ENCODE results near the gene SPARCL1. TPM values are rescaled to one million over a fixed set of nuclear protein-coding genes. Genes with fewer than 3 reads are reported as not detected.
"Not testable (repeated sequence)": the region's sequence is repeated elsewhere in the genome, so short reads cannot be mapped to it uniquely, and the experiment has no call there.

Gene SPARCL1
- polyA plus RNA-seq, 1 donor (not counting 4 experiments of a cell fraction or from before 2014, with no cell fraction given) = not detected

DNA sequence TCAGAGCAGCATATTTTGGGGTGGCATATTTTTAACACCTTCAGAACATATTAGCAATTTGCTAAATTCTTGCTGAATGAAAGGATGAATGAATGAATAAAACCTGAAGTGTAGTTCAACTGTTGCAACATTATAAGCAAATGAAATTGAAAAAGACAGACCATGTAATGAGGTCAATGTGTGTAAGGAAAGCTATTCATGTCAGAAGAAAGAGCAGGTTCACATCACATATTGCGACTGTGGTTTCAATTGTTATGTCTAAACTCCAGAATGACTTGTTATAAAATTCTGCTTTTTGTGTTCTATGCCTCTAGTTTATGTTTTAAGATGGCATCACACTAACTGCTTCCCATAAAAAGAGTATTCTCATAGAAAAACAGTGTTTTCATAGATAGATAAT lies 46.2 kb upstream of the SPARCL1 start:
- Histone ChIP-seq H3K4me1 (ENCODE audit: control insufficient read depth, extremely low read depth, insufficient read depth, low read length) (no peaks in the 10 kb centered on the region), H3K27me3 (ENCODE audit: control insufficient read depth, extremely low read depth, insufficient read depth, low read length) (no peaks in the 10 kb centered on the region), H3K27ac (ENCODE audit: control insufficient read depth, insufficient read depth, low read length) (no peak overlapping the region), H3K4me3 (ENCODE audit: control insufficient read depth in 2 of 3, extremely low read depth in 1 of 3, insufficient read depth in 2 of 3, low read depth in 1 of 3, low read length in 3 of 3) (no peak overlapping the region), H3K9me1 (ENCODE audit: control insufficient read depth, extremely low read depth, insufficient read depth, low read length) (no peaks in the 10 kb centered on the region), H2AFZ (ENCODE audit: control insufficient read depth, low read length) (no peak overlapping the region), H3K4me2 (ENCODE audit: control insufficient read depth, extremely low read depth, insufficient read depth, low read depth, low read length) (no peak overlapping the region), H3K36me3 (ENCODE audit: control insufficient read depth in 2 of 2, extremely low read depth in 1 of 2, insufficient read depth in 2 of 2, low read length in 2 of 2) (no peaks in the 10 kb centered on the region), H4K20me1 (ENCODE audit: control insufficient read depth, extremely low read depth, insufficient read depth, low read length) (no peaks in the 10 kb centered on the region), H3K9ac (ENCODE audit: control insufficient read depth, extremely low read depth, insufficient read depth, low read length) (no peak overlapping the region), H3K79me2 (ENCODE audit: control insufficient read depth, insufficient read depth, low read length) (no peaks in the 10 kb centered on the region), H3K9me3 (ENCODE audit: control insufficient read depth, low read depth, low read length) (no peaks in the 10 kb centered on the region)
- no peak for FAIRE-seq
- TF ChIP-seq, protein P1, sequence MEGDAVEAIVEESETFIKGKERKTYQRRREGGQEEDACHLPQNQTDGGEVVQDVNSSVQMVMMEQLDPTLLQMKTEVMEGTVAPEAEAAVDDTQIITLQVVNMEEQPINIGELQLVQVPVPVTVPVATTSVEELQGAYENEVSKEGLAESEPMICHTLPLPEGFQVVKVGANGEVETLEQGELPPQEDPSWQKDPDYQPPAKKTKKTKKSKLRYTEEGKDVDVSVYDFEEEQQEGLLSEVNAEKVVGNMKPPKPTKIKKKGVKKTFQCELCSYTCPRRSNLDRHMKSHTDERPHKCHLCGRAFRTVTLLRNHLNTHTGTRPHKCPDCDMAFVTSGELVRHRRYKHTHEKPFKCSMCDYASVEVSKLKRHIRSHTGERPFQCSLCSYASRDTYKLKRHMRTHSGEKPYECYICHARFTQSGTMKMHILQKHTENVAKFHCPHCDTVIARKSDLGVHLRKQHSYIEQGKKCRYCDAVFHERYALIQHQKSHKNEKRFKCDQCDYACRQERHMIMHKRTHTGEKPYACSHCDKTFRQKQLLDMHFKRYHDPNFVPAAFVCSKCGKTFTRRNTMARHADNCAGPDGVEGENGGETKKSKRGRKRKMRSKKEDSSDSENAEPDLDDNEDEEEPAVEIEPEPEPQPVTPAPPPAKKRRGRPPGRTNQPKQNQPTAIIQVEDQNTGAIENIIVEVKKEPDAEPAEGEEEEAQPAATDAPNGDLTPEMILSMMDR (optimal IDR thresholded peaks at IDR 0.05 in 1 of 3, IDR thresholded peaks at IDR 0.05 in 1 of 3, conservative IDR thresholded peaks at IDR 0.05 in 1 of 3; ENCODE audit: extremely low read depth in 1 of 3, insufficient read depth in 2 of 3, low read length in 3 of 3) = no peak
- no peak for TF ChIP-seq EZH2 (IDR thresholded peaks at IDR 0.05; ENCODE audit: low read length)
- DNase-seq (ENCODE audit: low read depth, low spot score) = no peak
- dilution Hi-C loops (cut with MboI; ENCODE audit: extremely low pct_ligation_motif_present, low sequenced_read_pairs) = no loop called here

DNA sequence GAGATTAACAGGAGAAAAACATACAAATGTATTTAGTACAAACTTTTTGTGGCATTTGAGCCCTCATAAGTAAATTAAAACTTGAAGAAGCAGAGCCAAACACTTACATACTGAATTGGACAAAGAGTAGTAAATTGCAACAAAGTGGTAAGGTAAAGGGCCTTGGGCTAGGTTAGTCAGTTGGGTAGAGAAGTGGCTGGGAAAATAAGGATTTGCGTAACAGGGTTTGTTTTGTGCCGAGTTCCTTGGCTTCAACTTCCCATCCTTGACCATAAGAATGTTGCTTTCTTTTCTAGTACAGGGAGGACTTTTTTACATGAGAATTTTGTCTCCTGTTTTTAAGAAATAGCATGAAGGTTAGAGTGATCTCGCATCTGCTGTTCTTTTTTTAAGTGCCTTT lies 45.8 kb upstream of the SPARCL1 start:
- no peak overlapping the region for H2AFZ ChIP-seq (ENCODE audit: control insufficient read depth, low read length)
- no peaks in the 10 kb centered on the region for H3K9me3 ChIP-seq (ENCODE audit: control insufficient read depth, low read depth, low read length)
- no peak overlapping the region for H3K9ac ChIP-seq (ENCODE audit: control insufficient read depth, extremely low read depth, insufficient read depth, low read length)
- TF ChIP-seq, protein P1 (optimal IDR thresholded peaks at IDR 0.05 in 1 of 3, IDR thresholded peaks at IDR 0.05 in 1 of 3, conservative IDR thresholded peaks at IDR 0.05 in 1 of 3; ENCODE audit: extremely low read depth in 1 of 3, insufficient read depth in 2 of 3, low read length in 3 of 3) = no peak
- TF ChIP-seq EZH2 (IDR thresholded peaks at IDR 0.05; ENCODE audit: low read length) = no peak
- no peak overlapping the region for H3K27ac ChIP-seq (ENCODE audit: control insufficient read depth, insufficient read depth, low read length)
- H3K36me3 ChIP-seq (ENCODE audit: control insufficient read depth in 2 of 2, extremely low read depth in 1 of 2, insufficient read depth in 2 of 2, low read length in 2 of 2) = no peaks in the 10 kb centered on the region
- dilution Hi-C loops (cut with MboI; ENCODE audit: extremely low pct_ligation_motif_present, low sequenced_read_pairs) = no loop called here
- H3K27me3 ChIP-seq (ENCODE audit: control insufficient read depth, extremely low read depth, insufficient read depth, low read length) = no peaks in the 10 kb centered on the region
- H3K4me2 ChIP-seq (ENCODE audit: control insufficient read depth, extremely low read depth, insufficient read depth, low read depth, low read length) = no peak overlapping the region
- no peaks in the 10 kb centered on the region for H4K20me1 ChIP-seq (ENCODE audit: control insufficient read depth, extremely low read depth, insufficient read depth, low read length)
- FAIRE-seq (no peak), DNase-seq (ENCODE audit: low read depth, low spot score) (no peak)
- no peak overlapping the region for H3K4me3 ChIP-seq (ENCODE audit: control insufficient read depth in 2 of 3, extremely low read depth in 1 of 3, insufficient read depth in 2 of 3, low read depth in 1 of 3, low read length in 3 of 3)
- no peaks in the 10 kb centered on the region for H3K4me1 ChIP-seq (ENCODE audit: control insufficient read depth, extremely low read depth, insufficient read depth, low read length)
- no peaks in the 10 kb centered on the region for H3K9me1 ChIP-seq (ENCODE audit: control insufficient read depth, extremely low read depth, insufficient read depth, low read length)
- H3K79me2 ChIP-seq (ENCODE audit: control insufficient read depth, insufficient read depth, low read length) = no peaks in the 10 kb centered on the region

DNA sequence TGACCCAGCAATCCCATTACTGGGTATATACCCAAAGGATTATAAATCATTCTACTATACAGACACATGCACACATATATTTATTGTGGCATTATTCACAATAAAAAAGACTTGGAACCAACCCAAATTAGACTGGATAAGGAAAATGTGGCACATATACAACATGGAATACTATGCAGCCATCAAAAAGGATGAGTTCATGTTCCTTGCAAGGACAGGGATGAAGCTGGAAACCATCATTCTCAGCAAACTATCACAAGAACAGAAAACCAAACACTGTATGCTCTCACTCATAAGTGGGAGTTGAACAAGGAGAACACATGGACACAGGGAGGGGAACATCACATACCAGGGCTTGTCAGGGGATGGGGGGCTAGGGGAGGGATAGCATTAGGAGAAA lies 45.2 kb upstream of the SPARCL1 start:
- dilution Hi-C loops (cut with MboI; ENCODE audit: extremely low pct_ligation_motif_present, low sequenced_read_pairs); H2AFZ ChIP-seq (ENCODE audit: control insufficient read depth, low read length); H3K9me3 ChIP-seq (ENCODE audit: control insufficient read depth, low read depth, low read length); H3K9ac ChIP-seq (ENCODE audit: control insufficient read depth, extremely low read depth, insufficient read depth, low read length); H3K27me3 ChIP-seq (ENCODE audit: control insufficient read depth, extremely low read depth, insufficient read depth, low read length); H3K4me3 ChIP-seq (ENCODE audit: control insufficient read depth in 2 of 3, extremely low read depth in 1 of 3, insufficient read depth in 2 of 3, low read depth in 1 of 3, low read length in 3 of 3); DNase-seq (ENCODE audit: low read depth, low spot score); H3K36me3 ChIP-seq (ENCODE audit: control insufficient read depth in 2 of 2, extremely low read depth in 1 of 2, insufficient read depth in 2 of 2, low read length in 2 of 2); H3K79me2 ChIP-seq (ENCODE audit: control insufficient read depth, insufficient read depth, low read length); H4K20me1 ChIP-seq (ENCODE audit: control insufficient read depth, extremely low read depth, insufficient read depth, low read length); H3K27ac ChIP-seq (ENCODE audit: control insufficient read depth, insufficient read depth, low read length); FAIRE-seq; H3K4me1 ChIP-seq (ENCODE audit: control insufficient read depth, extremely low read depth, insufficient read depth, low read length); H3K4me2 ChIP-seq (ENCODE audit: control insufficient read depth, extremely low read depth, insufficient read depth, low read depth, low read length); H3K9me1 ChIP-seq (ENCODE audit: control insufficient read depth, extremely low read depth, insufficient read depth, low read length): not testable (repeated sequence)
